A549 treated with CpdA at 1 μM for 4 hours (cell line): ENCODE measurements around the gene MBD5. TPM values are rescaled to one million over a fixed set of nuclear protein-coding genes. Genes with fewer than 3 reads are reported as not detected.

Source experiments
- total RNA-seq: library from RNA; stranded (reverse); fragments of 200-300 nt; extraction: Qiagen RNA extraction; gene quantifications from 5 replicates; pipeline ENCODE4 v1.2.3, GENCODE V29; 2022; ENCODE audit warnings: low read depth

MBD5 gene
- 3.6 to 8.7 TPM (median 5.9 TPM) in 5 replicates for total RNA-seq

DNA sequence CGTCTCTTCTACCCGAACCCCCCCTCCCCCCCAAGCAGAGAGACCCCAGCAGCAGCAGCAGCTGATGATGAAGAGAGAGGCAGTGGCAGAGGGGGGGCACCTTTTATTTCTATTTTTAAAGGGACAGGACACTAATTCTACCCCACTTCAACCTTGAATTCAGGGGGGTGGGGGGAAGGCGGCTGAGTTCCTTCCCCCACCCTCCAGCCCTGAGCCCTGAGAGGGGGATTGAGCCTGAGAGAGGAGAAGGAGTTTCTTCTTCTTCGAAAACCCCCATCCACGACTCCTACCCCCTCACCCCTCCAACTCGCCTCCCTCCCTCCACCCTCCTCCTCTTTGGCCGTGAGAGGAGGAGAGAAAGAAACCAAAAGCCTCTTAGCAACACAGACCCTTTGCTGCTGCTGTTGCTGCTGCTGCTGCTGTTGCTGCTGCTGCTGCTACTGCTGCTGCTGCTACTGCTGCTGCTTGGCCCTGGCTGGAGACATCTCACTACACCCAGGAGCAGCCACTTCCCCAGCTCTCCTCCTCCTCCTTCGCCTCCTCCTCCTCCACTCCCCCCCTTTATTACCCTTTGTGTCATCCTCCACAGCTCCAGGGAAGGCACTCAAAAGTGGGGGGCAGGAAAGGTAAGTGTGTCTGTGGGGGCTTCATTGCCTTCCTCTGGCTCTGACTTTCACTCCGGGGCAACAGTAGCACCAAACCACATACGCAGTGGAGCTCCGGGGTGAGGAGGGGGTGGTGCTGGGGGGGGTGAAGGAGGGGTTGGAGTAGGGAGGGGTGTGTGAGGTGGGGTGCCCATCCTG, at the start of gene MBD5:
TSS of gene MBD5 (plus strand) at position 33 of the 803 bp plus-strand sequence.

DNA sequence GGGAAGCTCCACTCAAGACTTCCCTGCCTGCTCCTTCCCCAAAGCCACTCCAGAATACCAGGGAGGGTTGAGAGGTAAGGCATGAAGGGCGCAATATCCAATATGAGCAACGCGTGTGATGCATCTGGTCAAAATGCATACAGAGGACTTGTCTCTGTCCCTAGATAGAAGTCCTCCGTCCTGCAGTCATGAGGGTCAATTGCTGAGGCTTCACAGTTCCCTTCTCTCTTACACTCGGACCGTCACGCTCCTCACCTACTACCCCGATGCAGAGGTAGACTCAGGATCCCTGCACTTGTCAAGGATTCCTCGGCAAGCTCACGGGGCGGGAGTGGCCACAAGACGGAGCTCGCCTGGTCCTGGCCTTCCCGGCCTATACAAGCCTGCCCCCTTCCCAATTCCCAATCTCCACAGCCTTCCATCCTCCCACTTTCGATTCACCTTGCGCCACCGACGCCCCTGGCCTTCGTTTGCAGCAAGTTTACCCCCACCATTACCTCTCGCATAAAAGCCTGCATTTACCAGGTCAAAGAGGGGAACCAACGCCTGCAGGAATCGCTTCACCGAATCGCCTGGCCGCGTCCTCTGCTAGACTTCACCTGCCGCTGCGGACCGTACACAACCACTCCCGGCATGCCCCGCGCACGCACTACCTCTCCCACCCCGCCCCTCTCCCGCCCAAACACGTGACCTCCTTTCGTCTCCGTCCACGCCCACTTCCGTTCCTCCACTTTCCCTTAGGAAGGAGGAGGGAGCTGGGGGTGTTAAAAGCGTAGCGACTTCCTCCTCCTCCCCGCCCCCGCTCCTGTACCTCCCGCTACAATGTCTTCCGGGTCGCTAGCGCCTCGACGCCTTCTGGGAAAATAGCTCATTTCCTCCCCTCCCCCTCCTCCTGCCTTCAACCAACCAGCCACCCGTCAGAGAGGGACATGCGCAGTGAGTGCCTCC, 506 bp upstream of the MBD5 start, which contains the start of gene ORC4:
TSS of gene ORC4 (minus strand) at position 627 of the 948 bp plus-strand sequence. CDS start 44,779 bp downstream, outside the sequence.

Other genes starting within 250 kb of the MBD5 start
- gene ACVR2A, start 176.1 kb upstream of the MBD5 start, total RNA-seq, result 3.5 to 4.4 TPM (median 3.6 TPM) in 5 replicates
- gene ORC4, start 354 bp upstream of the MBD5 start, total RNA-seq, result 36.0 to 40.1 TPM (median 37.6 TPM) in 5 replicates